GM19099 (cell line): Measurements from ENCODE around the gene HAO2.

Experiments used
- POLR2A ChIP-seq: IDR thresholded peaks from 3 replicates; pipeline ENCODE4 v1.6.1; 2011; ENCODE audit warnings: low read depth; ENCODE audit not compliant: insufficient read length; ENCODE audit errors: extremely low read depth

HAO2 gene

GRCh38 chr1:119333163-119333896, 35.3 kb upstream of the HAO2 start:
- TF ChIP-seq POLR2A, result no peak

DNA sequence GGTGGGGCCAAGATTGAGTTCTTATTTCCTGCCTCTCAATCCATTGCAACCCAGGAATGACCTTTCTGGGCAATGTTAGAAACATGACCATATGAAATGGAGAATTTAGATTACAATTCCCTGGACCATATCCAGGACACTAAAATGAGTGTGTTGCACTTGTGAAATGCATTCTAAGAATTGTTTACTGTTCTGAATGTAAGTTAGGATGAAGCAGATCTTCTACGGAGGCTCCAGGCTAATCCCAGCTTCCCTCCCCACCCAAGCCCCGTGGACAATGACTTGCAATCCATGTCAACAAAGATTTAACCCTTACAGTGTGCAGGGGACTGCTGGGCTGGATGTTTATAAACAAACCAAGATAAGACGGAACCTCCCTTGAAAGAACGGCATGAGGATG, 31.7 kb upstream of the HAO2 start:
- TF ChIP-seq POLR2A, result no peak

- no peak for TF ChIP-seq POLR2A
Measured at GRCh38 chr1:119338004-119338403, 30.6 kb upstream of the HAO2 start.

DNA sequence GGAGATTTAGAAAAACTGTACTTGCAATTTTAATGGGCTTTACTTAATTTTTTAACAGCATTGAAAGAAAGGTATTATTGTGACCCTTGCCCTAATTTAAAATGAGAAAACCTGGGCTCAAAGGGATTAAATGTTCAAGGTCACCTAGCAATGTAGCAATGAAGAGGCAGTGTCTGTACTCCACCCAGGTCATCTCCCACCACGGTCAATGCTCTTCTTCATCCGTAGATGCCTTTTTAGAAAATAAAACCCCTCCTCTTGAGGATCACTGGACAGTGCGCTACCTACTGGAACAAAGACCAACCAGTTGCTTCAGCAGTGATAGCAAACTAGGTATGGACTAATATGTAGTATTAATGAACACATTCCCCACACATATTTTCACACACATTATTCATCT, 29.8 kb upstream of the HAO2 start:
- TF ChIP-seq POLR2A, result no peak

- TF ChIP-seq POLR2A, result no peak
Measured at GRCh38 chr1:119340861-119341261, 27.7 kb upstream of the HAO2 start.

GRCh38 chr1:119341372-119341947, 27.1 kb upstream of the HAO2 start:
- TF ChIP-seq POLR2A, result no peak

DNA sequence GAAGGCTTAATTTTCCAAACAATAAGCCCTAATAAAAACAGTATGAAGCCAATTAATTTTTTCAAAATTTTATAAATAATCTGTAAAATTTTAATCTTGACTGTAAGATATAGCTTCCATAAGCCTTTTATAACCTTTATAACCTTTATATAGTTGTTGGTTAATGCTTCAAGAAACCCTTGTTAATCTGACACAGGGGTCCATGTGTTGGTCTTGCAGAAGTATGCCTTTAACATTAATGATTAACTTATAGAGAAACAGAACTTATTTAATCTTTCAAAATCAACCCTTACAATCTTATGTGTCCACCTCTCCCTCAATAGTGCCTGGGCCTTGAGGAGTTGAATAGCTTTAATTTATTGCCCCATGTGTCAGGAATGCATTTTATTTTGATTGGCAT, 23.2 kb upstream of the HAO2 start:
- no peak for TF ChIP-seq POLR2A

- TF ChIP-seq POLR2A, result no peak
Measured at GRCh38 chr1:119347858-119348257, 20.7 kb upstream of the HAO2 start.

DNA sequence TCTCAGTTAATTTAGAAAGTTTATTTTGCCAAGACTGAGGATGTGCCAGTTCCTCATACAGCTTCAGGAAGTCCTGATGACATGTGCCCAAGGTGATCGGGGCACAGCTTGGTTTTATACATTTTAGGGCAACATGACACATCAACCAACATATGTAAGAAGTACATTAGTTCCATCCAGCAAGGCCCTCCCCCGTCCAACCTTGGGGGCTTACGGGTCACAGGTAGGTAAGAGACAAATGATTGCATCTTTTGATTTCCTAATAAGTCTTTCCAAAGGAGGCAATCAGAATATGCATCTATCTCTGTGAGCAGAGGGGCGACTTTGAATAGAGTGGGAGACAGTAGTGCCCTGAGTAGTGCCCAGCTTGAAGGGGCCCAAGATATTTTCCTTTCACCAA, 19.6 kb upstream of the HAO2 start:
- no peak for TF ChIP-seq POLR2A

GRCh38 chr1:119351997-119352396, 16.6 kb upstream of the HAO2 start:
- no peak for TF ChIP-seq POLR2A

- TF ChIP-seq POLR2A, result no peak
Measured at GRCh38 chr1:119353836-119354235, 14.7 kb upstream of the HAO2 start.

DNA sequence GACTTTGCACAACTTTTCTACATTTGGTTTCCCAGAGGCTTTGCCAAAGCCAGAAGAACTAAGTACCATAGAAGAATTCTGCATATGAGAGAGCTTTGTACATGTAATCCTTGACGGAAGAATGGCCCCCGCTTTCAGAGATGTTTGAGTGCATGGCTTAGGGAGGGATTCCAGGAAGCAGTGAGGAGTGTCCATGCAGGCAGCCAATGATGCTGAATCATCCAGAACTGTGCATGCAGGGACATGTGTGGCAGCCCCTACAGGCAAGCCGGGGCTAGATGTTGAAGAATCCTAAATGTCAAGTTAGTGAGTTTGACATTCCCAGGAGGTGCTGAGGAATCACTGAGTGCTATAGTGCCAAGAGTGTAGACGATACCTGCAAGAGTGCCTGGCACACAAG, 9.9 kb upstream of the HAO2 start:
- TF ChIP-seq POLR2A, result no peak

DNA sequence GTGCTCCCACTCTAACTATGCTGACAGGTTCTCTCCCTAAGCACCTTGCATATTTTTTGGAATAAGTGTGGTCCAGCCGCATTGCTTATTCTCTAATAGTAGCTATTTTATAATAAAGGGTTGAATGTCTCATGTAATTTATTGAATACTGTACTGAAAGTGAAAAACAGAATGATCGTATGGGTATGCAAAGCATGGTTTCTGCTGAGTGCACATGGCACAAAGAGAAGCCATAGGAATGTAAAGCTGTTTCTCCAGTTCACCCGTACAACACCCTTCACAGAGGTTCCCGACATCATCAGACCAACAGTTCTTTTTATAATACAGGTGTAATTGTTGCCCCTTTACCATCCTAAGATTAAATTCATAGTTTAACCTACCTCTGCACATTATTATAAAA, 8.9 kb upstream of the HAO2 start:
- TF ChIP-seq POLR2A, result no peak

DNA sequence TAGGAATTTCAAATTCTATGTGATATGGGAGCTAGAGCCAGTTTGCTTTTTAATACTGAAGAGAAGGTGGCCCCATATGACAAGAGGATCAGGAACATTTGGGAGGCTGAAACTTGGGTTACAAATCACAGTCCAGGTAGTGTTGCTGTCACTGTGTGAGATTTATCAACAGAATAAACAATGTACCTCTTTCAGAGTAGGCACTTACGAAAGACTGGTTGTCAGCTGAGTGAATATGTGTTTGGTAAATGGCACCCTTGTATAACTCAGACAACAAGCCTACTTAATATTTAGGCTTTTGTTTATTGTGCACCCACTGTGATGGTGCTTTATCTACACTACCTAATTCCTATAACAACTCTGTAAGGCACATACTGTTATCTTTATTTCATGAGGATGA, 7.4 kb upstream of the HAO2 start:
- TF ChIP-seq POLR2A, result no peak

DNA sequence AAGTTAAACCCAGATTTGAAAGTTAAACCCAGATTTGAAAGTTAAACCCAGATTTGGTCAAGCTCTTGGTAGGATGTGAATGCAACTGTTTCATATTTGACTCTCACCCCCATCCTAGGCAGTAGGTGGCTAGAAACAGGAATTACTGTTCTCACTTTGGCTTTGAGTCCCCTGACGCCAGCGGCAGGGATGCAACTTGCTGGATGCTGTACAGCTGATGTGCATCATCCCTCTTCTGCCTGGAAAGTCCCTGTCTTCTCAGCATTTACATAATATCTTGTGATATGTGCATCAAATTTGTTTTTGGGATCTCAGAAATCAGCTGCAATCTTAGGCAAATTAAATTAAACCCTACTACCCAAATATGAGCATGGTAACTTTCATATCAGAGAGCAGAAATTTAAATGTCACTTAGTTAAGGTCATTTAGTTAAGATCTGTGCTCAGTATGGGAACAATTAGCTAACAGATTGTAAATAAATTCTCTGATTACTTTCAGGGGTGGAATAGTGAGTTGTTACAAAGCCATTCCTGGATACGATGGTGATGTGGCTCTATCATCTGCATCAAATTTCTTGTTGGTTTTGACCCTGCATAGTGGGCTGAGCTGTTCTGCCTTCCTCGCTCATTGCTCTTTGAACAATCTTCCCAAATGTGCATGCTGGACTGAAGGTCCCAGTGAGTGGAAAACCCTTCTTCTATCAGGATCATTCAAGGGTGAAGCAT, 6.8 kb upstream of the HAO2 start:
- no peak for TF ChIP-seq POLR2A

- TF ChIP-seq POLR2A, result no peak
Measured at GRCh38 chr1:119363162-119363561, 5.4 kb upstream of the HAO2 start.
